Naive thymus-derived CD4-positive, alpha-beta T cell (primary cell): Measurements from ENCODE around the gene TMEM253. TPM values are rescaled to one million over a fixed set of nuclear protein-coding genes. Genes with fewer than 3 reads are reported as not detected.

Source experiments
- ATAC-seq: fragments of 150-1000 bp; cut with Tn5 transposase; 2 replicates; pipeline ENCODE4 v1.10.0; 2021; ENCODE audit warnings: mild to moderate bottlenecking, moderate library complexity
- CTCF ChIA-PET: fragments of 350-600 bp; sonication (Branson Sonifier 250); formaldehyde crosslinking; loops from one replicate; lab custom pipeline; 2021; ENCODE audit warnings: antibody characterized with exemption; lab: Charles Lee
- POLR2A ChIA-PET: fragments of 350-600 bp; sonication (Branson Sonifier 250); formaldehyde crosslinking; loops from one replicate; lab custom pipeline; 2021; ENCODE audit warnings: antibody characterized with exemption, inconsistent platforms; lab: Charles Lee
- DNase-seq, 9 donors: peaks; one replicate each; pipeline versions ENCODE4 v3.0.0 to v3.0.0-alpha.2; 2020 to 2022; ENCODE audit warnings: mixed read lengths in 1 of 9
- H3K27ac ChIP-seq: one replicate; pipeline ENCODE4 v1.7.0; 2013; ENCODE audit warnings: mild to moderate bottlenecking, low read depth, low read length, moderate library complexity
- H3K27me3 ChIP-seq, 2 donors: one replicate each; pipeline ENCODE4 v1.7.0; 2013; ENCODE audit warnings: low read length in 2 of 2, mild to moderate bottlenecking in 2 of 2, moderate library complexity in 2 of 2; ENCODE audit not compliant: control insufficient read depth in 2 of 2, insufficient read depth in 2 of 2
- H3K36me3 ChIP-seq, 3 experiments: 1 replicate in 2 of 3; 2 replicates in 1 of 3; pipeline ENCODE4 v1.7.0; 2013; ENCODE audit warnings: low read length in 3 of 3, mild to moderate bottlenecking in 3 of 3, moderate library complexity in 1 of 3; ENCODE audit not compliant: insufficient read depth in 3 of 3, control insufficient read depth in 2 of 3
- H3K4me1 ChIP-seq, 2 donors: one replicate each; pipeline ENCODE4 v1.7.0; 2013; ENCODE audit warnings: low read length in 2 of 2, mild to moderate bottlenecking in 2 of 2, moderate library complexity in 1 of 2; ENCODE audit not compliant: control insufficient read depth in 2 of 2, insufficient read depth in 2 of 2
- H3K4me3 ChIP-seq: 2 replicates; pipeline ENCODE4 v1.7.0; 2013; ENCODE audit warnings: mild to moderate bottlenecking, low read length
- H3K9me3 ChIP-seq, 3 experiments: 1 replicate in 2 of 3; 2 replicates in 1 of 3; pipeline ENCODE4 v1.7.0; 2013; ENCODE audit warnings: low read length in 3 of 3; ENCODE audit not compliant: control insufficient read depth in 2 of 3
- H3K27ac Mint-ChIP-seq, 9 donors: one replicate each; pipeline ENCODE4 v1.8.0; 2020 to 2022; ENCODE audit warnings: mixed read lengths in 9 of 9, mild to moderate bottlenecking in 8 of 9, moderate library complexity in 5 of 9, inconsistent platforms in 2 of 9
- H3K27me3 Mint-ChIP-seq, 5 donors: one replicate each; pipeline ENCODE4 v1.8.0; 2021 to 2022; ENCODE audit warnings: mixed read lengths in 5 of 5, mild to moderate bottlenecking in 1 of 5
- H3K36me3 Mint-ChIP-seq, 5 donors: one replicate each; pipeline ENCODE4 v1.8.0; 2020 to 2022; ENCODE audit warnings: mixed read lengths in 5 of 5, mild to moderate bottlenecking in 3 of 5, inconsistent platforms in 1 of 5
- H3K4me1 Mint-ChIP-seq, 7 donors: one replicate each; pipeline ENCODE4 v1.8.0; 2020 to 2022; ENCODE audit warnings: mixed read lengths in 7 of 7, mild to moderate bottlenecking in 3 of 7, inconsistent platforms in 1 of 7
- H3K4me3 Mint-ChIP-seq, 10 donors: one replicate each; pipeline ENCODE4 v1.8.0; 2020 to 2022; ENCODE audit warnings: mild to moderate bottlenecking in 10 of 10, mixed read lengths in 10 of 10, moderate library complexity in 6 of 10, inconsistent platforms in 2 of 10
- H3K9me3 Mint-ChIP-seq, 11 donors: one replicate each; pipeline ENCODE4 v1.8.0; 2020 to 2022; ENCODE audit warnings: mixed read lengths in 11 of 11, mild to moderate bottlenecking in 4 of 11, inconsistent platforms in 1 of 11, moderate library complexity in 1 of 11
- intact Hi-C, 2 donors: fragments of 100-400 bp; cut with micrococcal nuclease; formaldehyde crosslinking; loops; one replicate each; pipeline ENCODE4 v1.15.1; 2023
- polyA plus RNA-seq, 2 donors: library from polyadenylated mRNA; unstranded; fragments of 300-500 nt; fragmentation: Illumina TruSeq; gene quantifications; one replicate each; pipeline ENCODE4 v1.2.3, GENCODE V29; 2021
- total RNA-seq, 6 experiments: library from RNA in 5 of 6; stranded (reverse) in 5 of 6; gene quantifications; 1 replicate in 5 of 6; 2 replicates in 1 of 6; pipeline ENCODE4 v1.2.3 and lab custom pipeline; 2021 to 2026

The TMEM253 gene
- total and polyA plus RNA-seq, 7 experiments from 2014 or later: 0.56 to 0.73 (median 0.70) TPM; not detected in 4

DNA sequence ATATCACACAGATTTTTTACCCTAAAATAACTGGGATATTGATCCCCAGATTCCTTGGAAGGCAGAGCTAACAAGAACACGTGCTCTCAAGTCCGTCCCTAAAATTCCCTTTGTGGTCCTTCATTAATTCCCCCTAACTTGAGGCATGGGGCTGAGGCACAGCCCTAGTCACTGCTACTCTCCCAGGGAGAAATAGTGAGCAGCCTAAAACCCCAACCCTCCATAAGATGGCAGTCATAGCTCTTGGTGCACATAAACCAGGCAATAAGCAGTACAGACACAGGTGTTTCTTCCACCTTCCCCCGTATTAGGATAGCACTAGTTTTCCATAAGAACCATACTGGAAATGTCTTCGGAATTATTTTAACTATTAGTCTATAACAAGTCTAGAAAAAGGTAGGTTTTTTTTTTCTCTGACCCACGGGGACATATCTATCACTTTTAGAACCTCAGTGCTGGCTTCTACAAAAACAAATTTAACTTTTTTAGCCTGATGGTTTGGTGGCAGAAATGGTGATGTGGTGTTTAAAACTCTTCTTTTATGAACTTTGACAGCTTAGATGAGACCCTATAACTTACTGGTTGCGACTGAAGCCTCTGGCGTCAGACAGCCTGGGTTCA is 33.9 kb upstream of the TMEM253 start:
- H3K27me3 Mint-ChIP-seq: peaks cover 63 to 82% (median 79%) of the 10 kb centered on the region in 5 donors
- H3K4me3 Mint-ChIP-seq: no peak overlapping the region
- POLR2A ChIA-PET: interaction anchor here (1.1 kb wide), 1 partner anchor 38 kb away, joined by 8 read pairs; no protein-coding TSS in a partner anchor
- Histone ChIP-seq H3K4me3 (no peak overlapping the region), H3K9me3 (no peaks in the 10 kb centered on the region), H3K4me1 (peaks cover 21 to 29% of the 10 kb centered on the region in 2 donors), H3K27ac (no peak overlapping the region), H3K36me3 (no peaks in the 10 kb centered on the region), H3K27me3 (peaks cover 9 to 37% of the 10 kb centered on the region in 2 donors)
- H3K27ac Mint-ChIP-seq: no peak overlapping the region
- ATAC-seq (no peak), DNase-seq (peak in 3 of 9 donors; percentile 13 to 31 (median 24))
- H3K36me3 Mint-ChIP-seq: no peaks in the 10 kb centered on the region
- H3K9me3 Mint-ChIP-seq: no peaks in the 10 kb centered on the region
- intact Hi-C loops: loop anchor here in 1 of 2 donors (1.0 to 2.0 kb wide), 2 partner anchors 37 to 52 kb away; no protein-coding TSS in a partner anchor
- CTCF ChIA-PET: interaction anchor here (0.6 to 5.3 kb wide), 5 partner anchors 28 to 52 kb away, joined by 3 to 76 read pairs (median 4); no protein-coding TSS in a partner anchor
- H3K4me1 Mint-ChIP-seq: peaks cover 23 to 33% (median 29%) of the 10 kb centered on the region in 7 donors

DNA sequence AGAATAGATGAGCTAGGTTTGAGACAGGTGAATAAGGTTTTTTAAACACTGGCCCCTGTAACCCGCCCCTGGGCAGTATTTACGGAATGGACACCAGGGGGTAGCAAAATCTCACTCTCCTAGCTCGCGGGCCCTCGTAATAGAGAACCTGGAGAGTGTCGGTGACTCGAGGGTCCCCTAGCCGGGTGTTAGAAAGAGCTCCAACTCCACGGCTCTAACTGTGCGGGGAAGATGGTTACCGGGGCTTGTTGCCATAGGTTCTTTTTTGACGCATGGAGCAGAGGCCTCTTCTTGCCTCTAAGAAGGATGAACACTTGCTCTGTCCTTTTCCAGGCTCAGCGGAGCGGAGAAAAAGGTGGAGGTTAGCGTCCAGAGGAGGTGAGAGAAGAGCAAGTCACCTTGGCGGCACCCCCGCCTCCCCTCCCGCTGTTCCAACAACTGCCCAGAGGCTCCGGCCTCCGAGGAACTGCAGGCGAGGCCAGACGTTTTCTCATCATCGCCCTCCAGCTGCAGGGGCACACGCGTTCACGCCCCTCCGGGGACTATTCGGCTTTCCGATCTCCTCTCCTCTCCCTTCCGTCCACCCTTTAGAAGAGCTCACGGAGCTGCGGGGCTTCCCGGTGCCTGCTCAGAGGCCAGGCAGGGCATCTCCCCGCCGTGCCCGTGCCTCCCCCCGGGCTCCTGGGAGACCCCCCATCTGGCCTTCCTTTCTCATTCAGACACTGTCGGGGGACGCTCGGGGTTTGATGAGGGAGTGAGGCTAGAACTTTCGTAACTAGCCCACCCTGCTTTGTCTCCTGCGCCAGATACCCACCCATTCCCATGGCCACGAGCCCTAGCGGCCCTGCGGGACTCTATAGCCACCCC is 32.1 kb upstream of the TMEM253 start:
- Histone ChIP-seq H3K27me3 (peaks cover 20 to 39% of the 10 kb centered on the region in 2 donors), H3K4me3 (peak overlapping the region; percentile 41), H3K27ac (no peak overlapping the region), H3K9me3 (no peaks in the 10 kb centered on the region), H3K4me1 (peaks cover 21 to 29% of the 10 kb centered on the region in 2 donors), H3K36me3 (no peaks in the 10 kb centered on the region)
- peaks cover 23 to 40% (median 35%) of the 10 kb centered on the region in 7 donors for H3K4me1 Mint-ChIP-seq
- ChIA-PET POLR2A (interaction anchor here (1.1 to 1.6 kb wide), 2 partner anchors 19 to 36 kb away, joined by 4 to 10 read pairs; no protein-coding TSS in a partner anchor), CTCF (interaction anchor here (0.6 to 5.3 kb wide), 15 partner anchors 11 to 1032 kb away, joined by 3 to 76 read pairs (median 4); partner anchors contain the start of genes RNASE8 and TMEM253)
- intact Hi-C loops: loop anchor here (1.0 to 2.0 kb wide), 6 partner anchors 19 to 68 kb away; partner anchors contain the start of gene NDRG2 (in 1 of the 2)
- H3K9me3 Mint-ChIP-seq: peaks cover 0 to 1% (median 0%) of the 10 kb centered on the region in 11 donors
- H3K27me3 Mint-ChIP-seq: peaks cover 68 to 82% (median 77%) of the 10 kb centered on the region in 5 donors
- ATAC-seq: peak; percentile 63
- no peaks in the 10 kb centered on the region for H3K36me3 Mint-ChIP-seq
- peak overlapping the region in 4 of 9 donors; percentile 62 to 85 (median 73) for H3K27ac Mint-ChIP-seq
- peak overlapping the region; percentile 68 to 89 (median 82) for H3K4me3 Mint-ChIP-seq
- peak in 7 of 9 donors; percentile 35 to 60 (median 50) for DNase-seq

GRCh38 chr14:21069388-21070082 is 31.3 kb upstream of the TMEM253 start:
- CTCF ChIA-PET: interaction anchor here (1.4 to 5.3 kb wide), 7 partner anchors 23 to 55 kb away, joined by 5 to 76 read pairs (median 7); partner anchors contain the start of gene TMEM253
- Mint-ChIP-seq H3K27ac (peak overlapping the region in 3 of 9 donors; percentile 69 to 76 (median 75)), H3K36me3 (no peaks in the 10 kb centered on the region), H3K4me3 (peak overlapping the region; percentile 68 to 89 (median 82)), H3K4me1 (peaks cover 23 to 40% (median 35%) of the 10 kb centered on the region in 7 donors), H3K9me3 (peaks cover 0 to 1% (median 0%) of the 10 kb centered on the region in 11 donors), H3K27me3 (peaks cover 66 to 81% (median 74%) of the 10 kb centered on the region in 5 donors)
- Histone ChIP-seq H3K27ac (no peak overlapping the region), H3K4me3 (peak overlapping the region; percentile 36), H3K4me1 (peaks cover 21 to 29% of the 10 kb centered on the region in 2 donors), H3K9me3 (no peaks in the 10 kb centered on the region), H3K36me3 (no peaks in the 10 kb centered on the region), H3K27me3 (peaks cover 20 to 39% of the 10 kb centered on the region in 2 donors)
- DNase-seq (peak in 4 of 9 donors; percentile 14 to 27 (median 24)), ATAC-seq (no peak)
- POLR2A ChIA-PET: interaction anchor here (1.1 to 1.7 kb wide), 3 partner anchors 8 to 36 kb away, joined by 3 to 10 read pairs (median 4); no protein-coding TSS in a partner anchor
- intact Hi-C loops: loop anchor here (1.0 to 5.0 kb wide), 5 partner anchors 18 to 67 kb away; partner anchors contain the start of gene NDRG2 (in 2 of the 2)

- no peak for DNase-seq
- intact Hi-C loops: loop anchor here in 1 of 2 donors (5.0 kb wide), 1 partner anchor 43 kb away; the partner anchor contains the start of gene NDRG2
- Mint-ChIP-seq H3K27me3 (peaks cover 64 to 78% (median 73%) of the 10 kb centered on the region in 5 donors), H3K9me3 (peaks cover 0 to 1% (median 0%) of the 10 kb centered on the region in 11 donors), H3K4me3 (peak within 1 kb of the TSS; percentile 76 to 90 (median 84)), H3K36me3 (no peaks in the 10 kb centered on the region), H3K4me1 (peaks cover 23 to 40% (median 35%) of the 10 kb centered on the region in 7 donors), H3K27ac (peak within 1 kb of the TSS in 7 of 9 donors; percentile 21 to 76 (median 57))
- peaks cover 21 to 29% of the 10 kb centered on the region in 2 donors for H3K4me1 ChIP-seq
- peak within 1 kb of the TSS; percentile 43 for H3K4me3 ChIP-seq
- ChIA-PET POLR2A (interaction anchor here (0.7 to 3.1 kb wide), 3 partner anchors 8 to 34 kb away, joined by 3 to 14 read pairs (median 4); partner anchors contain the start of gene TMEM253), CTCF (interaction anchor here (0.5 to 2.1 kb wide), 6 partner anchors 26 to 1866 kb away, joined by 3 to 15 read pairs (median 4); no protein-coding TSS in a partner anchor)
- no peaks in the 10 kb centered on the region for H3K36me3 ChIP-seq
- peak; percentile 10 for ATAC-seq
- H3K9me3 ChIP-seq: no peaks in the 10 kb centered on the region
- no peak within 1 kb of the TSS for H3K27ac ChIP-seq
- peaks cover 20 to 39% of the 10 kb centered on the region in 2 donors for H3K27me3 ChIP-seq
Observed at GRCh38 chr14:21070083-21070609, 30.7 kb upstream of the TMEM253 start, which contains the start of gene ARHGEF40. Gene ARHGEF40, plus strand, starts transcription at chr14:21070304. Its CDS starts 93 bp downstream, at chr14:21070397.

GRCh38 chr14:21070610-21071224 is 30.1 kb upstream of the TMEM253 start:
- peaks cover 23 to 40% (median 35%) of the 10 kb centered on the region in 7 donors for H3K4me1 Mint-ChIP-seq
- H3K27ac Mint-ChIP-seq: peak overlapping the region in 7 of 9 donors; percentile 21 to 76 (median 51)

More at GRCh38 chr14:21070610-21071224, 30.1 kb upstream of the TMEM253 start:
- POLR2A ChIA-PET: interaction anchor here (0.7 to 3.1 kb wide), 8 partner anchors 9 to 431 kb away, joined by 3 to 14 read pairs (median 4); partner anchors contain the start of gene TMEM253
- CTCF ChIA-PET: interaction anchor here (0.5 to 2.1 kb wide), 7 partner anchors 22 to 1866 kb away, joined by 3 to 15 read pairs (median 5); no protein-coding TSS in a partner anchor
- H3K36me3 Mint-ChIP-seq: no peaks in the 10 kb centered on the region
- intact Hi-C loops: loop anchor here in 1 of 2 donors (1.0 to 5.0 kb wide), 2 partner anchors 17 to 43 kb away; partner anchors contain the start of gene NDRG2
- peaks cover 58 to 73% (median 68%) of the 10 kb centered on the region in 5 donors for H3K27me3 Mint-ChIP-seq
- Histone ChIP-seq H3K4me1 (peaks cover 21 to 29% of the 10 kb centered on the region in 2 donors), H3K4me3 (peak overlapping the region; percentile 43), H3K36me3 (no peaks in the 10 kb centered on the region), H3K27me3 (peaks cover 20 to 36% of the 10 kb centered on the region in 2 donors), H3K27ac (no peak overlapping the region), H3K9me3 (no peaks in the 10 kb centered on the region)
- DNase-seq (peak in 4 of 9 donors; percentile 26 to 29 (median 27)), ATAC-seq (peak; percentile 28)
- peak overlapping the region; percentile 69 to 90 (median 82) for H3K4me3 Mint-ChIP-seq
- peaks cover 0 to 1% (median 0%) of the 10 kb centered on the region in 11 donors for H3K9me3 Mint-ChIP-seq
